GM23338 (cell line): Measurements from ENCODE around the gene EXOC4. TPM values are rescaled to one million over a fixed set of nuclear protein-coding genes. Genes with fewer than 3 reads are reported as not detected.

Experiments used
- ATAC-seq: fragments of 200-7000 bp; cut with Tn5 transposase; 3 replicates; pipeline ENCODE4 v1.9.1; 2020
- DNase-seq: peaks from one replicate; pipeline ENCODE4 v3.0.0-alpha.2; 2015; ENCODE audit warnings: low spot score
- H2AFZ ChIP-seq: fragments of 200-600 bp; sonication (generic); 2 replicates; pipeline ENCODE4 v1.8.0; 2016; ENCODE audit warnings: antibody characterized with exemption, mild to moderate bottlenecking, moderate library complexity
- H3F3A ChIP-seq: fragments of 200-600 bp; sonication (generic); replicated peaks from 2 replicates; pipeline ENCODE4 v1.8.0; 2017; ENCODE audit warnings: antibody characterized with exemption, mixed run types, low read depth
- H3K27ac ChIP-seq: fragments of 200-600 bp; sonication (generic); 2 replicates; pipeline ENCODE4 v1.6.1; 2016; ENCODE audit warnings: low read depth
- H3K27me3 ChIP-seq: fragments of 200-600 bp; sonication (generic); 2 replicates; pipeline ENCODE4 v1.8.0; 2016; ENCODE audit warnings: mild to moderate bottlenecking, mixed run types, moderate library complexity; ENCODE audit not compliant: insufficient read depth
- H3K36me3 ChIP-seq: fragments of 200-600 bp; sonication (generic); 2 replicates; pipeline ENCODE4 v1.8.0; 2016; ENCODE audit warnings: mild to moderate bottlenecking; ENCODE audit not compliant: insufficient read depth
- H3K4me1 ChIP-seq: fragments of 200-600 bp; sonication (generic); 2 replicates; pipeline ENCODE4 v1.8.0; 2016; ENCODE audit warnings: mild to moderate bottlenecking, moderate library complexity; ENCODE audit not compliant: insufficient read depth
- H3K4me2 ChIP-seq: fragments of 200-600 bp; sonication (generic); 2 replicates; pipeline ENCODE4 v1.7.1; 2017; ENCODE audit warnings: mixed run types
- H3K4me3 ChIP-seq: fragments of 200-600 bp; sonication (generic); 2 replicates; pipeline ENCODE4 v1.6.1; 2016; ENCODE audit warnings: mixed run types
- H3K79me2 ChIP-seq: fragments of 200-600 bp; sonication (generic); replicated peaks from 2 replicates; pipeline ENCODE4 v1.8.0; 2017; ENCODE audit warnings: mild to moderate bottlenecking; ENCODE audit not compliant: insufficient read depth
- H3K9me2 ChIP-seq: fragments of 200-600 bp; sonication (generic); 2 replicates; pipeline ENCODE4 v1.8.0; 2017; ENCODE audit not compliant: insufficient read depth
- H4K20me1 ChIP-seq: fragments of 200-600 bp; sonication (generic); replicated peaks from 2 replicates; pipeline ENCODE4 v1.8.0; 2017; ENCODE audit warnings: mild to moderate bottlenecking; ENCODE audit not compliant: insufficient read depth
- H3K27ac Mint-ChIP-seq: 2 replicates; pipeline ENCODE4 v1.8.0; 2020; ENCODE audit warnings: inconsistent platforms, mild to moderate bottlenecking, moderate library complexity, mixed read lengths
- H3K27me3 Mint-ChIP-seq: 3 replicates; pipeline ENCODE4 v1.8.0; 2022; ENCODE audit warnings: low read depth, mild to moderate bottlenecking, moderate library complexity, mixed read lengths, inconsistent platforms; ENCODE audit not compliant: insufficient read depth, poor library complexity
- H3K36me3 Mint-ChIP-seq: 3 replicates; pipeline ENCODE4 v1.8.0; 2021; ENCODE audit warnings: low read depth, mild to moderate bottlenecking, inconsistent platforms, moderate library complexity, mixed read lengths
- H3K4me1 Mint-ChIP-seq: 3 replicates; pipeline ENCODE4 v1.8.0; 2020; ENCODE audit warnings: mild to moderate bottlenecking, inconsistent platforms, mixed read lengths
- H3K4me3 Mint-ChIP-seq: 3 replicates; pipeline ENCODE4 v1.8.0; 2021; ENCODE audit warnings: moderate library complexity, mild to moderate bottlenecking, inconsistent platforms, mixed read lengths
- H3K9me3 Mint-ChIP-seq: 3 replicates; pipeline ENCODE4 v1.8.0; 2020; ENCODE audit warnings: moderate library complexity, mild to moderate bottlenecking, inconsistent platforms, mixed read lengths
- CTCF ChIP-seq, 2 experiments: fragments of 200-600 bp in 1 of 2; sonication (generic) in 1 of 2; conservative IDR thresholded peaks; 2 replicates each; pipeline versions ENCODE4 v1.5.1 to v1.6.1; 2016 to 2017; ENCODE audit warnings: antibody characterized with exemption in 2 of 2, low read depth in 2 of 2, mild to moderate bottlenecking in 2 of 2, moderate library complexity in 1 of 2
- EZH2 ChIP-seq: fragments of 200-600 bp; sonication (generic); IDR thresholded peaks from one replicate; pipeline ENCODE4 v1.8.0; 2017; ENCODE audit warnings: antibody characterized with exemption, mild to moderate bottlenecking, low read depth; ENCODE audit not compliant: unreplicated experiment
- EZH2phosphoT487 ChIP-seq: fragments of 200-600 bp; sonication (generic); IDR thresholded peaks from one replicate; pipeline ENCODE4 v1.8.1; 2018; ENCODE audit warnings: antibody characterized with exemption; ENCODE audit not compliant: unreplicated experiment
- JUNB ChIP-seq: IDR thresholded peaks from one replicate; pipeline ENCODE4 v1.6.1; 2016; ENCODE audit warnings: antibody characterized with exemption; ENCODE audit not compliant: unreplicated experiment
- NANOG ChIP-seq: IDR thresholded peaks from 2 replicates; pipeline ENCODE4 v1.6.1; 2016; ENCODE audit warnings: antibody characterized with exemption, borderline replicate concordance
- POLR2AphosphoS5 ChIP-seq: IDR thresholded peaks from 2 replicates; pipeline ENCODE4 v1.6.1; 2016; ENCODE audit warnings: antibody characterized with exemption, low read depth
- REST ChIP-seq: IDR thresholded peaks from one replicate; pipeline ENCODE4 v1.6.1; 2018; ENCODE audit warnings: antibody characterized with exemption; ENCODE audit not compliant: unreplicated experiment
- STAT1 ChIP-seq: IDR thresholded peaks from one replicate; pipeline ENCODE4 v1.6.1; 2016; ENCODE audit warnings: antibody characterized with exemption; ENCODE audit not compliant: unreplicated experiment
- ZNF114 ChIP-seq: fragments of 250-450 bp; sonication (Bioruptor Pico); IDR thresholded peaks from 2 replicates; pipeline ENCODE4 v1.5.0; 2020; ENCODE audit warnings: mild to moderate bottlenecking, moderate library complexity
- ZNF331 ChIP-seq: fragments of 250-450 bp; sonication (Bioruptor Pico); IDR thresholded peaks from 2 replicates; pipeline ENCODE4 v1.5.0; 2020; ENCODE audit warnings: low read depth, mild to moderate bottlenecking, moderate library complexity
- polyA plus RNA-seq: library from polyadenylated mRNA; unstranded; fragments of >200 nt; fragmentation: Nextera tagmentation; extraction: Ambion mirVana; gene quantifications from 2 replicates; pipeline ENCODE4 v1.2.1, GENCODE V29; 2016
- total RNA-seq: library from RNA; depleted of rRNA; stranded (reverse); fragments of >200 nt; shearing (Covaris generic); gene quantifications from 2 replicates; pipeline ENCODE4 v1.2.3, GENCODE V29; 2014
- TF ChIP-seq, protein P1 (sequence below): fragments of 250-450 bp; sonication (Bioruptor Pico); IDR thresholded peaks from 2 replicates; pipeline ENCODE4 v1.5.0; 2020; ENCODE audit warnings: mild to moderate bottlenecking, moderate library complexity
- TF ChIP-seq, protein P2 (sequence below): IDR thresholded peaks from 2 replicates; pipeline ENCODE4 v1.6.1; 2016; ENCODE audit warnings: antibody characterized with exemption

The EXOC4 gene
- total and polyA plus RNA-seq, 2 experiments from 2014 or later: 37.5 to 52.7 TPM

DNA sequence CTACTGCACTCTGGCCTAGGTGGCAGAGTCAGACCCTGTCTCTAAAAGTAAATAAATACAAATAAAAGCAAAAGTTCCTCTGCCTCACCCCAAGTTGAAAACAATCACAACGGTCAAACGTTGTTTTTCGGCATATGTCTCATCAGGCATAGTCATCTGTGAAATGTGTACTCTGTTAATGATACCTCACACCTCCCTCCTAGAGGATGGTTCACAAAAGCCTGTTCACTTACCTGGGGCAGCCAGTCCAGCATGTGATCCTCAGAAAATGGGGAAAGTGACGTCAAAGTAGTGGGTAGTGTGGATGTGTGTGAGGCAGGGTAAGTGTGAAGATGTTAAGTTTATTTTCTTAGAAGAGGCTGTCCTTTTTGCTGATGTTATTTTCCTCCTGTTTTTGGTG lies 620.3 kb downstream of the EXOC4 start (continued):
- TF ChIP-seq EZH2phosphoT487 (no peak), CTCF (conservative IDR thresholded peaks at IDR 0.05; ENCODE audit: low read depth in 2 of 2) (no peak), ZNF114 (CRISPR knock-in tag) (no peak), JUNB (no peak), ZNF331 (no peak)

DNA sequence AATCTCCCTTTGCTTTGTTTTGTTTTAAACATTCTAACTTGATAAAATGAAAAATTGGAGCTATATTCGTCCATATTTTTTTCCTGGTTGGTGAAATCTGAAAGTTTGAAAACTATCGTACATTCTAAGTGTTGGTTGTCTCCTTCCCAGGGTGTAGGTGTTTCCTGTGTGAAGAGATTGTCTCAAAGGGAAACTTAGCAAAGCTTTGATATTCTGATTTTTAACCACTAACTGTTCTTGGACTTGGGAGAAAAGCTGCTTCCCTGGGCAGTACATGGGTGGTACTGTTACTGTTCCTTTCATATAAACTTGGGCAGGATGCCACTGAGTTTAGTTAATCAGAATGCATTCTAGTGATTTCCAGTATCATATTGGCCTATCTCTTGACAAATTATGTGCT lies 620.8 kb downstream of the EXOC4 start:
- no peak overlapping the region for H3K27ac Mint-ChIP-seq
- Histone ChIP-seq H3K4me1 (no peaks in the 10 kb centered on the region), H3K4me3 (no peak overlapping the region), H3K27ac (no peak overlapping the region), H3F3A (no peaks in the 10 kb centered on the region), H2AFZ (no peak overlapping the region), H3K36me3 (no peaks in the 10 kb centered on the region), H3K27me3 (no peaks in the 10 kb centered on the region), H3K79me2 (no peaks in the 10 kb centered on the region), H3K9me2 (no peaks in the 10 kb centered on the region), H3K4me2 (no peak overlapping the region), H4K20me1 (no peaks in the 10 kb centered on the region)
- peaks cover 10% of the 10 kb centered on the region for H3K4me1 Mint-ChIP-seq
- DNase-seq: no peak
- H3K4me3 Mint-ChIP-seq: no peak overlapping the region
- H3K36me3 Mint-ChIP-seq: no peaks in the 10 kb centered on the region; the same call in 2 of the 3 replicates
- no peak for ATAC-seq
- H3K9me3 Mint-ChIP-seq: no peaks in the 10 kb centered on the region; the same call in 2 of the 3 replicates
- H3K27me3 Mint-ChIP-seq: no peaks in the 10 kb centered on the region
- TF ChIP-seq, protein P1, sequence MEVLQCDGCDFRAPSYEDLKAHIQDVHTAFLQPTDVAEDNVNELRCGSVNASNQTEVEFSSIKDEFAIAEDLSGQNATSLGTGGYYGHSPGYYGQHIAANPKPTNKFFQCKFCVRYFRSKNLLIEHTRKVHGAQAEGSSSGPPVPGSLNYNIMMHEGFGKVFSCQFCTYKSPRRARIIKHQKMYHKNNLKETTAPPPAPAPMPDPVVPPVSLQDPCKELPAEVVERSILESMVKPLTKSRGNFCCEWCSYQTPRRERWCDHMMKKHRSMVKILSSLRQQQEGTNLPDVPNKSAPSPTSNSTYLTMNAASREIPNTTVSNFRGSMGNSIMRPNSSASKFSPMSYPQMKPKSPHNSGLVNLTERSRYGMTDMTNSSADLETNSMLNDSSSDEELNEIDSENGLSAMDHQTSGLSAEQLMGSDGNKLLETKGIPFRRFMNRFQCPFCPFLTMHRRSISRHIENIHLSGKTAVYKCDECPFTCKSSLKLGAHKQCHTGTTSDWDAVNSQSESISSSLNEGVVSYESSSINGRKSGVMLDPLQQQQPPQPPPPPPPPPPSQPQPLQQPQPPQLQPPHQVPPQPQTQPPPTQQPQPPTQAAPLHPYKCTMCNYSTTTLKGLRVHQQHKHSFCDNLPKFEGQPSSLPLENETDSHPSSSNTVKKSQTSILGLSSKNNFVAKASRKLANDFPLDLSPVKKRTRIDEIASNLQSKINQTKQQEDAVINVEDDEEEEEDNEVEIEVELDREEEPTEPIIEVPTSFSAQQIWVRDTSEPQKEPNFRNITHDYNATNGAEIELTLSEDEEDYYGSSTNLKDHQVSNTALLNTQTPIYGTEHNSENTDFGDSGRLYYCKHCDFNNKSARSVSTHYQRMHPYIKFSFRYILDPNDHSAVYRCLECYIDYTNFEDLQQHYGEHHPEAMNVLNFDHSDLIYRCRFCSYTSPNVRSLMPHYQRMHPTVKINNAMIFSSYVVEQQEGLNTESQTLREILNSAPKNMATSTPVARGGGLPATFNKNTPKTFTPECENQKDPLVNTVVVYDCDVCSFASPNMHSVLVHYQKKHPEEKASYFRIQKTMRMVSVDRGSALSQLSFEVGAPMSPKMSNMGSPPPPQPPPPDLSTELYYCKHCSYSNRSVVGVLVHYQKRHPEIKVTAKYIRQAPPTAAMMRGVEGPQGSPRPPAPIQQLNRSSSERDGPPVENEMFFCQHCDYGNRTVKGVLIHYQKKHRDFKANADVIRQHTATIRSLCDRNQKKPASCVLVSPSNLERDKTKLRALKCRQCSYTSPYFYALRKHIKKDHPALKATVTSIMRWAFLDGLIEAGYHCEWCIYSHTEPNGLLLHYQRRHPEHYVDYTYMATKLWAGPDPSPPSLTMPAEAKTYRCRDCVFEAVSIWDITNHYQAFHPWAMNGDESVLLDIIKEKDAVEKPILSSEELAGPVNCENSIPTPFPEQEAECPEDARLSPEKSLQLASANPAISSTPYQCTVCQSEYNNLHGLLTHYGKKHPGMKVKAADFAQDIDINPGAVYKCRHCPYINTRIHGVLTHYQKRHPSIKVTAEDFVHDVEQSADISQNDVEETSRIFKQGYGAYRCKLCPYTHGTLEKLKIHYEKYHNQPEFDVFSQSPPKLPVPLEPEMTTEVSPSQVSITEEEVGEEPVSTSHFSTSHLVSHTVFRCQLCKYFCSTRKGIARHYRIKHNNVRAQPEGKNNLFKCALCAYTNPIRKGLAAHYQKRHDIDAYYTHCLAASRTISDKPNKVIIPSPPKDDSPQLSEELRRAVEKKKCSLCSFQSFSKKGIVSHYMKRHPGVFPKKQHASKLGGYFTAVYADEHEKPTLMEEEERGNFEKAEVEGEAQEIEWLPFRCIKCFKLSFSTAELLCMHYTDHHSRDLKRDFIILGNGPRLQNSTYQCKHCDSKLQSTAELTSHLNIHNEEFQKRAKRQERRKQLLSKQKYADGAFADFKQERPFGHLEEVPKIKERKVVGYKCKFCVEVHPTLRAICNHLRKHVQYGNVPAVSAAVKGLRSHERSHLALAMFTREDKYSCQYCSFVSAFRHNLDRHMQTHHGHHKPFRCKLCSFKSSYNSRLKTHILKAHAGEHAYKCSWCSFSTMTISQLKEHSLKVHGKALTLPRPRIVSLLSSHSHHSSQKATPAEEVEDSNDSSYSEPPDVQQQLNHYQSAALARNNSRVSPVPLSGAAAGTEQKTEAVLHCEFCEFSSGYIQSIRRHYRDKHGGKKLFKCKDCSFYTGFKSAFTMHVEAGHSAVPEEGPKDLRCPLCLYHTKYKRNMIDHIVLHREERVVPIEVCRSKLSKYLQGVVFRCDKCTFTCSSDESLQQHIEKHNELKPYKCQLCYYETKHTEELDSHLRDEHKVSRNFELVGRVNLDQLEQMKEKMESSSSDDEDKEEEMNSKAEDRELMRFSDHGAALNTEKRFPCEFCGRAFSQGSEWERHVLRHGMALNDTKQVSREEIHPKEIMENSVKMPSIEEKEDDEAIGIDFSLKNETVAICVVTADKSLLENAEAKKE (CRISPR knock-in tag): no peak
- TF ChIP-seq STAT1 (no peak), POLR2AphosphoS5 (no peak), JUNB (no peak), EZH2 (no peak), EZH2phosphoT487 (no peak), REST (no peak), NANOG (no peak), ZNF331 (no peak), ZNF114 (CRISPR knock-in tag) (no peak)
- TF ChIP-seq, protein P2, sequence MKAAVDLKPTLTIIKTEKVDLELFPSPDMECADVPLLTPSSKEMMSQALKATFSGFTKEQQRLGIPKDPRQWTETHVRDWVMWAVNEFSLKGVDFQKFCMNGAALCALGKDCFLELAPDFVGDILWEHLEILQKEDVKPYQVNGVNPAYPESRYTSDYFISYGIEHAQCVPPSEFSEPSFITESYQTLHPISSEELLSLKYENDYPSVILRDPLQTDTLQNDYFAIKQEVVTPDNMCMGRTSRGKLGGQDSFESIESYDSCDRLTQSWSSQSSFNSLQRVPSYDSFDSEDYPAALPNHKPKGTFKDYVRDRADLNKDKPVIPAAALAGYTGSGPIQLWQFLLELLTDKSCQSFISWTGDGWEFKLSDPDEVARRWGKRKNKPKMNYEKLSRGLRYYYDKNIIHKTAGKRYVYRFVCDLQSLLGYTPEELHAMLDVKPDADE: no peak
